Liver (tissue), 9 donors: ENCODE results near the gene ZRANB1. TPM values are rescaled to one million over a fixed set of nuclear protein-coding genes. Genes with fewer than 3 reads are reported as not detected.

ENCODE experiments used
- DNase-seq: peaks from one replicate; pipeline ENCODE4 v3.0.0-alpha.2; 2017; ENCODE audit warnings: low spot score
- H3K27ac ChIP-seq, 2 donors: one replicate each; pipeline ENCODE4 v1.7.0; 2013; ENCODE audit warnings: inconsistent platforms in 2 of 2, low read length in 2 of 2, control low read depth in 1 of 2, low read depth in 1 of 2, mild to moderate bottlenecking in 1 of 2
- H3K27me3 ChIP-seq, 4 donors: one replicate each; pipeline versions ENCODE4 v1.6.1 to v1.7.0; 2013; ENCODE audit warnings: low read length in 3 of 4, inconsistent platforms in 1 of 4, mild to moderate bottlenecking in 1 of 4, moderate library complexity in 1 of 4; ENCODE audit not compliant: control insufficient read depth in 4 of 4, insufficient read depth in 4 of 4
- H3K36me3 ChIP-seq, 4 donors: one replicate each; pipeline versions ENCODE4 v1.6.1 to v1.7.0; 2013; ENCODE audit warnings: low read length in 3 of 4, mild to moderate bottlenecking in 3 of 4, low read depth in 1 of 4, moderate library complexity in 1 of 4; ENCODE audit not compliant: control insufficient read depth in 4 of 4, insufficient read depth in 3 of 4
- H3K4me1 ChIP-seq, 4 donors: one replicate each; pipeline versions ENCODE4 v1.6.1 to v1.7.0; 2013; ENCODE audit warnings: low read length in 3 of 4, mild to moderate bottlenecking in 3 of 4, moderate library complexity in 1 of 4; ENCODE audit not compliant: control insufficient read depth in 4 of 4, insufficient read depth in 4 of 4
- H3K4me3 ChIP-seq, 3 donors: one replicate each; pipeline versions ENCODE4 v1.6.1 to v1.7.0; 2013; ENCODE audit warnings: low read length in 3 of 3, control low read depth in 1 of 3, low read depth in 1 of 3, mild to moderate bottlenecking in 1 of 3
- H3K9ac ChIP-seq, 2 donors: one replicate each; pipeline ENCODE4 v1.7.0; 2013; ENCODE audit warnings: low read length in 2 of 2, mild to moderate bottlenecking in 2 of 2, moderate library complexity in 2 of 2, control low read depth in 1 of 2, low read depth in 1 of 2
- H3K9me3 ChIP-seq, 4 donors: one replicate each; pipeline versions ENCODE4 v1.6.1 to v1.7.0; 2013; ENCODE audit warnings: low read length in 3 of 4; ENCODE audit not compliant: control insufficient read depth in 4 of 4
- ATF3 ChIP-seq: IDR thresholded peaks from 2 replicates; pipeline ENCODE4 v1.6.1; 2016; ENCODE audit warnings: antibody characterized with exemption
- CTCF ChIP-seq: fragments of 150-350 bp; IDR thresholded peaks from 2 replicates; pipeline ENCODE4 v1.5.1; 2017; ENCODE audit warnings: improper control_type of control experiment, low read depth, low read length; ENCODE audit not compliant: missing input control
- EGR1 ChIP-seq, 2 donors: IDR thresholded peaks; 2 replicates each; pipeline ENCODE4 v1.6.1; 2016 to 2018; ENCODE audit warnings: antibody characterized with exemption in 2 of 2, low read depth in 2 of 2
- FOXA1 ChIP-seq: IDR thresholded peaks from 2 replicates; pipeline ENCODE4 v1.6.1; 2016; ENCODE audit warnings: antibody characterized with exemption
- FOXA2 ChIP-seq: IDR thresholded peaks from 2 replicates; pipeline ENCODE4 v1.6.1; 2016; ENCODE audit warnings: antibody characterized with exemption
- GABPA ChIP-seq, 2 donors: IDR thresholded peaks in 1 of 2; conservative IDR thresholded peaks in 1 of 2; 2 replicates each; pipeline ENCODE4 v1.6.1; 2016; ENCODE audit warnings: antibody characterized with exemption in 2 of 2, mild to moderate bottlenecking in 1 of 2, moderate library complexity in 1 of 2
- HNF4A ChIP-seq, 2 donors: conservative IDR thresholded peaks; 2 replicates each; pipeline ENCODE4 v1.6.1; 2016; ENCODE audit warnings: antibody characterized with exemption in 2 of 2, mild to moderate bottlenecking in 2 of 2
- HNF4G ChIP-seq: IDR thresholded peaks from 2 replicates; pipeline ENCODE4 v1.6.1; 2016; ENCODE audit warnings: antibody characterized with exemption
- JUND ChIP-seq, 2 donors: IDR thresholded peaks; 2 replicates each; pipeline ENCODE4 v1.6.1; 2016; ENCODE audit warnings: antibody characterized with exemption in 2 of 2
- NR2F2 ChIP-seq: IDR thresholded peaks from 2 replicates; pipeline ENCODE4 v1.6.1; 2016; ENCODE audit warnings: antibody characterized with exemption
- RAD21 ChIP-seq, 2 donors: IDR thresholded peaks; 2 replicates each; pipeline ENCODE4 v1.6.1; 2016; ENCODE audit warnings: antibody characterized with exemption in 2 of 2, mild to moderate bottlenecking in 2 of 2
- RXRA ChIP-seq, 2 donors: IDR thresholded peaks; 2 replicates each; pipeline ENCODE4 v1.6.1; 2017 to 2018; ENCODE audit warnings: antibody characterized with exemption in 2 of 2, mild to moderate bottlenecking in 1 of 2
- SP1 ChIP-seq: IDR thresholded peaks from 2 replicates; pipeline ENCODE4 v1.6.1; 2018; ENCODE audit warnings: antibody characterized with exemption, mild to moderate bottlenecking
- TAF1 ChIP-seq: conservative IDR thresholded peaks from 2 replicates; pipeline ENCODE4 v1.6.1; 2016; ENCODE audit warnings: antibody characterized with exemption, mild to moderate bottlenecking
- YY1 ChIP-seq: IDR thresholded peaks from 2 replicates; pipeline ENCODE4 v1.6.1; 2016; ENCODE audit warnings: antibody characterized with exemption, mild to moderate bottlenecking
- ZBTB33 ChIP-seq: IDR thresholded peaks from 2 replicates; pipeline ENCODE4 v1.6.1; 2016; ENCODE audit warnings: antibody characterized with exemption
- WGBS: extraction: QIAGEN DNeasy Blood & Tissue Kit; methylation state at CpG from one replicate; pipeline ENCODE4 v1.1.7; 2013; 5-methylcytosine and 5-hydroxymethylcytosine counted together
- polyA plus RNA-seq, 2 donors: library from polyadenylated mRNA; stranded (reverse) in 1 of 2; unstranded in 1 of 2; fragments of 200-250 nt in 1 of 2; fragments of >200 nt in 1 of 2; fragmentation: Nextera tagmentation in 1 of 2; extraction: Ambion mirVana in 1 of 2; gene quantifications; one replicate each; pipeline versions ENCODE4 v1.2.1 to v1.2.3, GENCODE V29; 2013 to 2015
- total RNA-seq, 2 donors: library from RNA; depleted of rRNA; stranded (reverse); fragments of >200 nt; gene quantifications; one replicate each; pipeline ENCODE4 v1.2.3, GENCODE V29; 2014
- TF ChIP-seq, protein P1 (sequence below): IDR thresholded peaks from 2 replicates; pipeline ENCODE4 v1.6.1; 2016; ENCODE audit warnings: antibody characterized with exemption, mild to moderate bottlenecking
- TF ChIP-seq, protein P2 (sequence below): IDR thresholded peaks from 2 replicates; pipeline ENCODE4 v1.6.1; 2016; ENCODE audit warnings: antibody characterized with exemption
- donor health status: healthy.
- donor health status: healthy.
- donor health status: healthy.
- donor health status: healthy.
- donor health status: healthy.

ZRANB1 gene
- total and polyA plus RNA-seq, 4 donors, result 6.2 to 32.5 (median 14.4) TPM

- no peak for TF ChIP-seq ZBTB33
Observed at GRCh38 chr10:125014086-125014830, 72.3 kb downstream of the ZRANB1 start (continued).

GRCh38 chr10:125014836-125015355 lies 73.0 kb downstream of the ZRANB1 start:
- Histone ChIP-seq H3K4me3 (no peak overlapping the region), H3K36me3 (no peaks in the 10 kb centered on the region), H3K9ac (no peak overlapping the region), H3K27me3 (no peaks in the 10 kb centered on the region), H3K27ac (no peak overlapping the region), H3K9me3 (peaks cover 0 to 2% (median 0%) of the 10 kb centered on the region in 4 donors), H3K4me1 (peaks cover 0 to 4% (median 2%) of the 10 kb centered on the region in 4 donors)
- DNase-seq, result no peak
- TF ChIP-seq RXRA (IDR thresholded peaks at IDR 0.05), result no peak
- TF ChIP-seq YY1, result no peak
- TF ChIP-seq EGR1 (IDR thresholded peaks at IDR 0.05; ENCODE audit: low read depth in 2 of 2), result no peak
- no peak for TF ChIP-seq TAF1
- no peak for TF ChIP-seq ATF3
- TF ChIP-seq GABPA (IDR thresholded peaks at IDR 0.05 in 1 of 2, conservative IDR thresholded peaks at IDR 0.05 in 1 of 2), result no peak
- TF ChIP-seq JUND (IDR thresholded peaks at IDR 0.05), result no peak
- TF ChIP-seq SP1, result no peak
- no peak for TF ChIP-seq RAD21 (IDR thresholded peaks at IDR 0.05)
- no peak for TF ChIP-seq HNF4G
- TF ChIP-seq, protein P1, sequence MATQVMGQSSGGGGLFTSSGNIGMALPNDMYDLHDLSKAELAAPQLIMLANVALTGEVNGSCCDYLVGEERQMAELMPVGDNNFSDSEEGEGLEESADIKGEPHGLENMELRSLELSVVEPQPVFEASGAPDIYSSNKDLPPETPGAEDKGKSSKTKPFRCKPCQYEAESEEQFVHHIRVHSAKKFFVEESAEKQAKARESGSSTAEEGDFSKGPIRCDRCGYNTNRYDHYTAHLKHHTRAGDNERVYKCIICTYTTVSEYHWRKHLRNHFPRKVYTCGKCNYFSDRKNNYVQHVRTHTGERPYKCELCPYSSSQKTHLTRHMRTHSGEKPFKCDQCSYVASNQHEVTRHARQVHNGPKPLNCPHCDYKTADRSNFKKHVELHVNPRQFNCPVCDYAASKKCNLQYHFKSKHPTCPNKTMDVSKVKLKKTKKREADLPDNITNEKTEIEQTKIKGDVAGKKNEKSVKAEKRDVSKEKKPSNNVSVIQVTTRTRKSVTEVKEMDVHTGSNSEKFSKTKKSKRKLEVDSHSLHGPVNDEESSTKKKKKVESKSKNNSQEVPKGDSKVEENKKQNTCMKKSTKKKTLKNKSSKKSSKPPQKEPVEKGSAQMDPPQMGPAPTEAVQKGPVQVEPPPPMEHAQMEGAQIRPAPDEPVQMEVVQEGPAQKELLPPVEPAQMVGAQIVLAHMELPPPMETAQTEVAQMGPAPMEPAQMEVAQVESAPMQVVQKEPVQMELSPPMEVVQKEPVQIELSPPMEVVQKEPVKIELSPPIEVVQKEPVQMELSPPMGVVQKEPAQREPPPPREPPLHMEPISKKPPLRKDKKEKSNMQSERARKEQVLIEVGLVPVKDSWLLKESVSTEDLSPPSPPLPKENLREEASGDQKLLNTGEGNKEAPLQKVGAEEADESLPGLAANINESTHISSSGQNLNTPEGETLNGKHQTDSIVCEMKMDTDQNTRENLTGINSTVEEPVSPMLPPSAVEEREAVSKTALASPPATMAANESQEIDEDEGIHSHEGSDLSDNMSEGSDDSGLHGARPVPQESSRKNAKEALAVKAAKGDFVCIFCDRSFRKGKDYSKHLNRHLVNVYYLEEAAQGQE, result no peak
- TF ChIP-seq NR2F2, result no peak
- TF ChIP-seq CTCF, result no peak
- TF ChIP-seq, protein P2, sequence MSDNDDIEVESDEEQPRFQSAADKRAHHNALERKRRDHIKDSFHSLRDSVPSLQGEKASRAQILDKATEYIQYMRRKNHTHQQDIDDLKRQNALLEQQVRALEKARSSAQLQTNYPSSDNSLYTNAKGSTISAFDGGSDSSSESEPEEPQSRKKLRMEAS, result no peak
- no peak for TF ChIP-seq FOXA2
- no peak for TF ChIP-seq HNF4A (conservative IDR thresholded peaks at IDR 0.05)
- TF ChIP-seq FOXA1, result no peak
- TF ChIP-seq ZBTB33, result no peak
- 89% methylated on average over 19 of the region's 19 CpGs for WGBS
